ENCODE measurements around the gene MYL3.

MYL3 gene

GRCh38 chr3:46849045-46849631 lies 14.1 kb downstream of the MYL3 start:
- no peak for DNase-seq

- DNase-seq: no peak
These were observed 14.8 kb downstream of the MYL3 start for GRCh38 chr3:46848271-46849044.

- DNase-seq: no peak
These were observed 15.5 kb downstream of the MYL3 start for GRCh38 chr3:46847744-46848143.

- DNase-seq: no peak
These were observed 16.4 kb downstream of the MYL3 start for GRCh38 chr3:46846624-46847542.

- DNase-seq: no peak
These were observed 17.2 kb downstream of the MYL3 start for GRCh38 chr3:46845860-46846623.

GRCh38 chr3:46845397-46845859 lies 17.8 kb downstream of the MYL3 start:
- no peak for DNase-seq

- DNase-seq: no peak
These were observed 18.3 kb downstream of the MYL3 start for GRCh38 chr3:46844881-46845312.

GRCh38 chr3:46844397-46844796 lies 18.8 kb downstream of the MYL3 start:
- DNase-seq: no peak

- DNase-seq: no peak
These were observed 19.7 kb downstream of the MYL3 start for GRCh38 chr3:46843508-46843907.

- DNase-seq: no peak
These were observed 22.8 kb downstream of the MYL3 start for GRCh38 chr3:46840491-46840890.

- no peak for DNase-seq
These were observed 24.9 kb downstream of the MYL3 start for GRCh38 chr3:46838301-46838700.

- no peak for DNase-seq
These were observed 27.8 kb downstream of the MYL3 start for GRCh38 chr3:46835491-46835890.

- no peak for DNase-seq
These were observed 28.2 kb downstream of the MYL3 start for GRCh38 chr3:46835054-46835453.

- DNase-seq: no peak
These were observed 29.6 kb downstream of the MYL3 start for GRCh38 chr3:46833346-46834300.

GRCh38 chr3:46831841-46832240 lies 31.4 kb downstream of the MYL3 start:
- no peak for DNase-seq

GRCh38 chr3:46831316-46831715 lies 31.9 kb downstream of the MYL3 start:
- DNase-seq: no peak

GRCh38 chr3:46830801-46831200 lies 32.4 kb downstream of the MYL3 start:
- no peak for DNase-seq

GRCh38 chr3:46829699-46830208 lies 33.5 kb downstream of the MYL3 start:
- no peak for DNase-seq

- DNase-seq: no peak
These were observed 37.8 kb downstream of the MYL3 start for GRCh38 chr3:46825450-46825849.

- no peak for DNase-seq
These were observed 38.9 kb downstream of the MYL3 start for GRCh38 chr3:46824211-46824970.
